Ishikawa (cell line): ENCODE data around the gene DECR2.

Experiments
- CEBPB ChIP-seq: IDR thresholded peaks from 2 replicates; pipeline ENCODE4 v1.6.1; 2012
- CREB1 ChIP-seq: IDR thresholded peaks from 2 replicates; pipeline ENCODE4 v1.6.1; 2012; ENCODE audit warnings: low read depth
- EGR1 ChIP-seq: IDR thresholded peaks from 2 replicates; pipeline ENCODE4 v1.6.1; 2012
- EP300 ChIP-seq: IDR thresholded peaks from 2 replicates; pipeline ENCODE4 v1.6.1; 2012; ENCODE audit warnings: borderline replicate concordance
- FOXM1 ChIP-seq: IDR thresholded peaks from 2 replicates; pipeline ENCODE4 v1.6.1; 2012; ENCODE audit warnings: low read depth, borderline replicate concordance
- MAX ChIP-seq: IDR thresholded peaks from 2 replicates; pipeline ENCODE4 v1.6.1; 2012
- NFIC ChIP-seq: IDR thresholded peaks from 2 replicates; pipeline ENCODE4 v1.6.1; 2012
- RAD21 ChIP-seq: IDR thresholded peaks from 2 replicates; pipeline ENCODE4 v1.6.1; 2012; ENCODE audit warnings: low read depth
- TAF1 ChIP-seq: IDR thresholded peaks from 2 replicates; pipeline ENCODE4 v1.6.1; 2012; ENCODE audit warnings: low read depth, mild to moderate bottlenecking
- TCF12 ChIP-seq: IDR thresholded peaks from 2 replicates; pipeline ENCODE4 v1.6.1; 2012; ENCODE audit warnings: low read depth
- TEAD4 ChIP-seq: IDR thresholded peaks from 2 replicates; pipeline ENCODE4 v1.6.1; 2012
- USF1 ChIP-seq: IDR thresholded peaks from 2 replicates; pipeline ENCODE4 v1.6.1; 2012
- YY1 ChIP-seq: IDR thresholded peaks from 2 replicates; pipeline ENCODE4 v1.6.1; 2012; ENCODE audit warnings: low read depth
- ZBTB7A ChIP-seq: IDR thresholded peaks from 2 replicates; pipeline ENCODE4 v1.6.1; 2012; ENCODE audit warnings: low read depth
- TF ChIP-seq, protein P1 (sequence below): IDR thresholded peaks from 2 replicates; pipeline ENCODE4 v1.6.1; 2012; ENCODE audit warnings: low read depth, mild to moderate bottlenecking

Gene DECR2

GRCh38 chr16:426115-426905 is 24.6 kb downstream of the DECR2 start:
- TF ChIP-seq TEAD4 (no peak), EGR1 (no peak), CREB1 (no peak), EP300 (no peak), ZBTB7A (0 out of 2 replicates have a peak, but pooled peaks have one; percentile 42), NFIC (no peak), TCF12 (no peak), USF1 (no peak)

DNA sequence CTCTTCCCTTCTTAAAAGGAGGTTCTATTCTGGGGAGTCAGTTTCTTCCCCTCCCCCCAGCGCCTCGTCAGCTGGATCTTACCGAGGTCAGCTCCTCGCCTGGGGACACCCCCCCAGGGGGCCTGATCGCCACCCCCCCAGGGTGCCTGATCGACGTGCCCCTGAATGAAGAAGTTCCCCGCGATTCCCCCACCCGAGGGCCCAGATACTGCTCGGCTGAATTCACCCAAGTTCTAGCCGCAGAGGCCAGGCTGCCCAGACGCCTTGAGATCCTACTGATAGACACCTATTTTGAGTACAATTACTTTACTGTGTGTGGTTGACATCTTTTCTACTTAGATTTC is 25.2 kb downstream of the DECR2 start:
- no peak for TF ChIP-seq USF1
- TF ChIP-seq FOXM1: no peak
- TF ChIP-seq, protein P1, sequence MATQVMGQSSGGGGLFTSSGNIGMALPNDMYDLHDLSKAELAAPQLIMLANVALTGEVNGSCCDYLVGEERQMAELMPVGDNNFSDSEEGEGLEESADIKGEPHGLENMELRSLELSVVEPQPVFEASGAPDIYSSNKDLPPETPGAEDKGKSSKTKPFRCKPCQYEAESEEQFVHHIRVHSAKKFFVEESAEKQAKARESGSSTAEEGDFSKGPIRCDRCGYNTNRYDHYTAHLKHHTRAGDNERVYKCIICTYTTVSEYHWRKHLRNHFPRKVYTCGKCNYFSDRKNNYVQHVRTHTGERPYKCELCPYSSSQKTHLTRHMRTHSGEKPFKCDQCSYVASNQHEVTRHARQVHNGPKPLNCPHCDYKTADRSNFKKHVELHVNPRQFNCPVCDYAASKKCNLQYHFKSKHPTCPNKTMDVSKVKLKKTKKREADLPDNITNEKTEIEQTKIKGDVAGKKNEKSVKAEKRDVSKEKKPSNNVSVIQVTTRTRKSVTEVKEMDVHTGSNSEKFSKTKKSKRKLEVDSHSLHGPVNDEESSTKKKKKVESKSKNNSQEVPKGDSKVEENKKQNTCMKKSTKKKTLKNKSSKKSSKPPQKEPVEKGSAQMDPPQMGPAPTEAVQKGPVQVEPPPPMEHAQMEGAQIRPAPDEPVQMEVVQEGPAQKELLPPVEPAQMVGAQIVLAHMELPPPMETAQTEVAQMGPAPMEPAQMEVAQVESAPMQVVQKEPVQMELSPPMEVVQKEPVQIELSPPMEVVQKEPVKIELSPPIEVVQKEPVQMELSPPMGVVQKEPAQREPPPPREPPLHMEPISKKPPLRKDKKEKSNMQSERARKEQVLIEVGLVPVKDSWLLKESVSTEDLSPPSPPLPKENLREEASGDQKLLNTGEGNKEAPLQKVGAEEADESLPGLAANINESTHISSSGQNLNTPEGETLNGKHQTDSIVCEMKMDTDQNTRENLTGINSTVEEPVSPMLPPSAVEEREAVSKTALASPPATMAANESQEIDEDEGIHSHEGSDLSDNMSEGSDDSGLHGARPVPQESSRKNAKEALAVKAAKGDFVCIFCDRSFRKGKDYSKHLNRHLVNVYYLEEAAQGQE: no peak
- TF ChIP-seq TAF1: no peak
- TF ChIP-seq YY1: no peak
- TF ChIP-seq ZBTB7A: no peak
- no peak for TF ChIP-seq TEAD4
- TF ChIP-seq EP300: no peak
- TF ChIP-seq CEBPB: no peak
- no peak for TF ChIP-seq NFIC
- TF ChIP-seq CREB1: no peak
- TF ChIP-seq RAD21: no peak
- TF ChIP-seq TCF12: no peak
- TF ChIP-seq MAX: no peak
- no peak for TF ChIP-seq EGR1

GRCh38 chr16:427250-427649 is 25.6 kb downstream of the DECR2 start:
- TF ChIP-seq FOXM1: no peak
- TF ChIP-seq MAX: no peak
- TF ChIP-seq YY1: no peak
- no peak for TF ChIP-seq EGR1
- TF ChIP-seq CEBPB: no peak
- no peak for TF ChIP-seq TEAD4
- no peak for TF ChIP-seq RAD21
- TF ChIP-seq TCF12: no peak
- TF ChIP-seq CREB1: no peak
- TF ChIP-seq NFIC: no peak

DNA sequence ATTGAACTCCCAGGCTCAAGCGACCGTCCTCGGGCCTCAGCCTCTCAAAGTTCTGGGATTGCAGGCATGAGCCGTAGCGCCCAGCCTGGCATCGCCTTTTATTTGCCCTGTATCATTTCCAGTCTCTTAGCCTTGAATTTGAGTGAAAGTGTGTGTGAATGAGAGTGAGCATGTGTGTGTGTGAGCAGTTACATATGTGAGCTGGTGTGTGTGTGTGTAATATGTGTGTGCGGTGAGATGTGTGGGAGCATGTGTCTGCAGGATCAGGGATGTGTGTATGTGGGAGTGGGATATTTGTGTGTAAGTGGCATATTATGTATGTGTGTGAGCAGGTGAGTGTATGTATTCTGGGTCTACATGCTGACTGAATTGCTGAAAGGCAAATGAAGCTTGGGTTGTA is 29.2 kb downstream of the DECR2 start:
- TF ChIP-seq, protein P1: no peak

DNA sequence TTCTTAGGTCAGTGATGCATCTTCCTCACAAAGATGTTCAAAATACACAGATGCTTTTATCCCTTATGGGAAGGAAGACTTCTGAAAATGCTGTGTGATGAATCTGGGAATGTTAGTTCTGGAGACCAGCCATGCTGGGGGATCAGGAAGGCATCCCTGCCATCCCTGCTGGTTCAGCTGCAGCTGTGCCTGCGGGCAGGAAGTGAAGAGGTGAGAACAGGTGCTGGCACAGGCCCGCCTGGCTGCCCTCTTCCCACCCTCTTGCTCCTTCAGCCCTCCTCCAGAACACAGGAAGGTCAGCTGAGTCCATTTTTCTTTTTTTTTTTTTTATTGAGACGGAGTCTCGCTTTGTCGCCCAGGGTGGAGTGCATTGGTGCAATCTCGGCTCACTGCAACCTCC is 38.9 kb downstream of the DECR2 start:
- TF ChIP-seq, protein P1: no peak
- TF ChIP-seq ZBTB7A: no peak
- no peak for TF ChIP-seq EGR1
- TF ChIP-seq USF1: no peak
- no peak for TF ChIP-seq TAF1
- no peak for TF ChIP-seq TCF12
- TF ChIP-seq CREB1: no peak
- TF ChIP-seq NFIC: no peak
- no peak for TF ChIP-seq CEBPB
- TF ChIP-seq YY1: no peak
- TF ChIP-seq MAX: no peak
- TF ChIP-seq RAD21: no peak
- no peak for TF ChIP-seq FOXM1
- no peak for TF ChIP-seq TEAD4
- no peak for TF ChIP-seq EP300
